Measurements from ENCODE around the gene ZNF296.

DNA sequence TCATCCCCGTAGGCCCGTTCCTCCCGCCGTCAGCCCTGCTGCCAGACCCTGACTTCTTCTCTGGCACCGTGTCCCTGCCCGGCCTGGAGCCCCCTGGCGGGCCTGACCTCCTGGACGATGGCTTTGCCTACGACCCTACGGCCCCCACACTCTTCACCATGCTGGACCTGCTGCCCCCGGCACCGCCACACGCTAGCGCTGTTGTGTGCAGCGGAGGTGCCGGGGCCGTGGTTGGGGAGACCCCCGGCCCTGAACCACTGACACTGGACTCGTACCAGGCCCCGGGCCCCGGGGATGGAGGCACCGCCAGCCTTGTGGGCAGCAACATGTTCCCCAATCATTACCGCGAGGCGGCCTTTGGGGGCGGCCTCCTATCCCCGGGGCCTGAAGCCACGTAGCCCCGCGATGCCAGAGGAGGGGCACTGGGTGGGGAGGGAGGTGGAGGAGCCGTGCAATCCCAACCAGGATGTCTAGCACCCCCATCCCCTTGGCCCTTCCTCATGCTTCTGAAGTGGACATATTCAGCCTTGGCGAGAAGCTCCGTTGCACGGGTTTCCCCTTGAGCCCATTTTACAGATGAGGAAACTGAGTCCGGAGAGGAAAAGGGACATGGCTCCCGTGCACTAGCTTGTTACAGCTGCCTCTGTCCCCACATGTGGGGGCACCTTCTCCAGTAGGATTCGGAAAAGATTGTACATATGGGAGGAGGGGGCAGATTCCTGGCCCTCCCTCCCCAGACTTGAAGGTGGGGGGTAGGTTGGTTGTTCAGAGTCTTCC lies 38.7 kb downstream of the ZNF296 start:
- no peak for TF ChIP-seq POLR2AphosphoS5 (IDR thresholded peaks at IDR 0.05; ENCODE audit: low read depth, low read length)
- no peak for TF ChIP-seq POLR2A (IDR thresholded peaks at IDR 0.05; ENCODE audit: low read depth, low read length)

Data from GM12892 (cell line).